Peyer's patch (tissue), 4 donors: ENCODE measurements around the gene TM7SF2.

Experiments used
- CTCF ChIP-seq, 6 experiments: fragments of 450-650 bp in 4 of 6; fragments of 200-600 bp in 2 of 6; sonication (generic) in 1 of 6; IDR thresholded peaks; one replicate each; pipeline ENCODE4 v1.5.1; 2017 to 2019; ENCODE audit warnings: antibody characterized with exemption in 6 of 6, mild to moderate bottlenecking in 3 of 6, moderate library complexity in 1 of 6
- POLR2A ChIP-seq, 2 donors: fragments of 450-650 bp; IDR thresholded peaks; one replicate each; pipeline ENCODE4 v1.5.1; 2017; ENCODE audit warnings: antibody characterized with exemption in 2 of 2, mild to moderate bottlenecking in 2 of 2, moderate library complexity in 2 of 2

- TF ChIP-seq CTCF (IDR thresholded peaks at IDR 0.05) (no peak), POLR2A (IDR thresholded peaks at IDR 0.05) (peak; percentile 25 to 56)
Observed at GRCh38 chr11:65132988-65133700, 21.5 kb downstream of the TM7SF2 start.
